K562 (cell line): ENCODE data around the gene APLNR. TPM values are rescaled to one million over a fixed set of nuclear protein-coding genes. Genes with fewer than 3 reads are reported as not detected.

Experiments used
- REST ChIP-seq, 2 experiments: fragments of 450-650 bp; formaldehyde crosslinking in 1 of 2; IDR thresholded peaks; 2 replicates each; pipeline versions ENCODE4 v1.4.0 to v1.6.1; 2014 to 2020; ENCODE audit warnings: mild to moderate bottlenecking in 2 of 2, borderline replicate concordance in 1 of 2, low read depth in 1 of 2
- polyA plus RNA-seq, 8 experiments: library from polyadenylated mRNA; depleted of rRNA in 4 of 8; stranded (reverse) in 5 of 8; unstranded in 3 of 8; fragments of >200 nt; fragmentation: Nextera tagmentation in 2 of 8; fragmentation: Illumina TruSeq in 1 of 8; extraction: Ambion mirVana in 2 of 8; extraction: Trizol in 1 of 8; gene quantifications; 2 replicates each; pipeline versions ENCODE4 v1.2.1 to v1.2.3, GENCODE V29; 2011 to 2014; ENCODE audit warnings: inconsistent platforms in 1 of 8, missing spikeins in 1 of 8
- total RNA-seq, 7 experiments: library from RNA; depleted of rRNA in 6 of 7; stranded (reverse); fragments of >200 nt in 6 of 7; fragmentation: Illumina TruSeq in 2 of 7; extraction: Trizol in 2 of 7; gene quantifications; 2 replicates each; pipeline versions ENCODE4 v1.2.1 to v1.2.3, GENCODE V29; 2011 to 2021; ENCODE audit warnings: low replicate concordance in 1 of 7

APLNR gene
- total and polyA plus RNA-seq, 9 of the 15 experiments (the other 6 are each of a cell fraction or from before 2014, with no cell fraction given), result 0.15 to 2.0 (median 0.65) TPM

- no peak for TF ChIP-seq REST (IDR thresholded peaks at IDR 0.05; ENCODE audit: borderline replicate concordance)
- TF ChIP-seq REST (CRISPR knock-in tag; IDR thresholded peaks at IDR 0.05; ENCODE audit: low read depth), result no peak
- TF ChIP-seq, all 486 proteins: peak for 1
These were observed 46.5 kb downstream of the APLNR start (continued) for GRCh38 chr11:57190548-57190947.

Other genes starting within 250 kb of the APLNR start
Only the 7 nearest of the 9 such genes appear.
- not detected in 2 replicates for gene LRRC55, start 55.3 kb downstream of the APLNR start, total RNA-seq (2014; rRNA removed)
- not detected in 2 replicates for gene LRRC55, start 55.3 kb downstream of the APLNR start, total RNA-seq (2014; rRNA removed; fragmentation: Illumina TruSeq; extraction: Trizol)
- not detected in 2 replicates for gene LRRC55, start 55.3 kb downstream of the APLNR start, total RNA-seq (2015; rRNA removed; fragmentation: Illumina TruSeq; extraction: Trizol)
- not detected in 2 replicates for gene LRRC55, start 55.3 kb downstream of the APLNR start, total RNA-seq (2021)
- not detected in 2 replicates for gene LRRC55, start 55.3 kb downstream of the APLNR start, polyA plus RNA-seq (2011; rRNA removed)
- not detected in 2 replicates for gene LRRC55, start 55.3 kb downstream of the APLNR start, polyA plus RNA-seq (2014; fragmentation: Illumina TruSeq; extraction: Trizol)
- not detected for gene LRRC55, start 55.3 kb downstream of the APLNR start, polyA plus RNA-seq (2014; fragmentation: Nextera tagmentation; extraction: Ambion mirVana)
- not detected in 2 replicates for gene LRRC55, start 55.3 kb downstream of the APLNR start, polyA plus RNA-seq (2014; rRNA removed)
- 16.2 and 20.2 TPM in 2 replicates for gene TNKS1BP1, start 87.7 kb upstream of the APLNR start, total RNA-seq (2014; rRNA removed)
- 10.9 and 11.2 TPM in 2 replicates for gene TNKS1BP1, start 87.7 kb upstream of the APLNR start, total RNA-seq (2014; rRNA removed; fragmentation: Illumina TruSeq; extraction: Trizol)
- 8.0 and 10.3 TPM in 2 replicates for gene TNKS1BP1, start 87.7 kb upstream of the APLNR start, total RNA-seq (2015; rRNA removed; fragmentation: Illumina TruSeq; extraction: Trizol)
- 35.0 and 47.2 TPM in 2 replicates for gene TNKS1BP1, start 87.7 kb upstream of the APLNR start, total RNA-seq (2021)
- 7.3 and 14.1 TPM in 2 replicates for gene TNKS1BP1, start 87.7 kb upstream of the APLNR start, polyA plus RNA-seq (2011; rRNA removed)
- 29.9 and 31.4 TPM in 2 replicates for gene TNKS1BP1, start 87.7 kb upstream of the APLNR start, polyA plus RNA-seq (2014; fragmentation: Illumina TruSeq; extraction: Trizol)
- 1 to 10 TPM; 1.1 to 1.2 TPM for gene TNKS1BP1, start 87.7 kb upstream of the APLNR start, polyA plus RNA-seq (2014; fragmentation: Nextera tagmentation; extraction: Ambion mirVana)
- 19.5 and 23.8 TPM in 2 replicates for gene TNKS1BP1, start 87.7 kb upstream of the APLNR start, polyA plus RNA-seq (2014; rRNA removed)
- gene SSRP1, start 98.6 kb upstream of the APLNR start, total RNA-seq (2014; rRNA removed), result 257 and 316 TPM in 2 replicates
- 216 and 243 TPM in 2 replicates for gene SSRP1, start 98.6 kb upstream of the APLNR start, total RNA-seq (2014; rRNA removed; fragmentation: Illumina TruSeq; extraction: Trizol)
- 259 and 269 TPM in 2 replicates for gene SSRP1, start 98.6 kb upstream of the APLNR start, total RNA-seq (2015; rRNA removed; fragmentation: Illumina TruSeq; extraction: Trizol)
- gene SSRP1, start 98.6 kb upstream of the APLNR start, total RNA-seq (2021), result 224 and 245 TPM in 2 replicates
- gene SSRP1, start 98.6 kb upstream of the APLNR start, polyA plus RNA-seq (2011; rRNA removed), result 232 and 251 TPM in 2 replicates
- 314 and 416 TPM in 2 replicates for gene SSRP1, start 98.6 kb upstream of the APLNR start, polyA plus RNA-seq (2014; fragmentation: Illumina TruSeq; extraction: Trizol)
- 10 to 100 TPM; 91.1 to 96.0 TPM for gene SSRP1, start 98.6 kb upstream of the APLNR start, polyA plus RNA-seq (2014; fragmentation: Nextera tagmentation; extraction: Ambion mirVana)
- gene SSRP1, start 98.6 kb upstream of the APLNR start, polyA plus RNA-seq (2014; rRNA removed), result 224 and 238 TPM in 2 replicates
- not detected in 2 replicates for gene P2RX3, start 101.1 kb upstream of the APLNR start, total RNA-seq (2014; rRNA removed)
- gene P2RX3, start 101.1 kb upstream of the APLNR start, total RNA-seq (2014; rRNA removed; fragmentation: Illumina TruSeq; extraction: Trizol), result not detected in 2 replicates
- not detected in 2 replicates for gene P2RX3, start 101.1 kb upstream of the APLNR start, total RNA-seq (2015; rRNA removed; fragmentation: Illumina TruSeq; extraction: Trizol)
- gene P2RX3, start 101.1 kb upstream of the APLNR start, total RNA-seq (2021), result not detected in 2 replicates
- gene P2RX3, start 101.1 kb upstream of the APLNR start, polyA plus RNA-seq (2011; rRNA removed), result not detected in 2 replicates
- not detected in 2 replicates for gene P2RX3, start 101.1 kb upstream of the APLNR start, polyA plus RNA-seq (2014; fragmentation: Illumina TruSeq; extraction: Trizol)
- not detected for gene P2RX3, start 101.1 kb upstream of the APLNR start, polyA plus RNA-seq (2014; fragmentation: Nextera tagmentation; extraction: Ambion mirVana)
- gene P2RX3, start 101.1 kb upstream of the APLNR start, polyA plus RNA-seq (2014; rRNA removed), result not detected in 2 replicates
- not detected in 2 replicates for gene PRG3, start 143.9 kb upstream of the APLNR start, total RNA-seq (2014; rRNA removed)
- gene PRG3, start 143.9 kb upstream of the APLNR start, total RNA-seq (2014; rRNA removed; fragmentation: Illumina TruSeq; extraction: Trizol), result not detected in 2 replicates
- gene PRG3, start 143.9 kb upstream of the APLNR start, total RNA-seq (2015; rRNA removed; fragmentation: Illumina TruSeq; extraction: Trizol), result 0.18 TPM in 1 of 2 replicates, not detected in the other
- not detected in 2 replicates for gene PRG3, start 143.9 kb upstream of the APLNR start, total RNA-seq (2021)
- gene PRG3, start 143.9 kb upstream of the APLNR start, polyA plus RNA-seq (2011; rRNA removed), result not detected in 2 replicates
- gene PRG3, start 143.9 kb upstream of the APLNR start, polyA plus RNA-seq (2014; fragmentation: Illumina TruSeq; extraction: Trizol), result not detected in 2 replicates
- gene PRG3, start 143.9 kb upstream of the APLNR start, polyA plus RNA-seq (2014; fragmentation: Nextera tagmentation; extraction: Ambion mirVana), result under 1 TPM; 0.38 to 0.55 TPM
- gene PRG3, start 143.9 kb upstream of the APLNR start, polyA plus RNA-seq (2014; rRNA removed), result not detected in 2 replicates
- 18.5 and 33.0 TPM in 2 replicates for gene PRG2, start 153.4 kb upstream of the APLNR start, total RNA-seq (2014; rRNA removed)
- gene PRG2, start 153.4 kb upstream of the APLNR start, total RNA-seq (2014; rRNA removed; fragmentation: Illumina TruSeq; extraction: Trizol), result 23.6 and 29.8 TPM in 2 replicates
- gene PRG2, start 153.4 kb upstream of the APLNR start, total RNA-seq (2015; rRNA removed; fragmentation: Illumina TruSeq; extraction: Trizol), result 44.8 and 50.1 TPM in 2 replicates
- 16.4 and 30.5 TPM in 2 replicates for gene PRG2, start 153.4 kb upstream of the APLNR start, total RNA-seq (2021)
- gene PRG2, start 153.4 kb upstream of the APLNR start, polyA plus RNA-seq (2011; rRNA removed), result 1.8 and 7.2 TPM in 2 replicates
- gene PRG2, start 153.4 kb upstream of the APLNR start, polyA plus RNA-seq (2014; fragmentation: Illumina TruSeq; extraction: Trizol), result 23.3 and 24.4 TPM in 2 replicates
- 10 to 100 TPM; 42.9 to 78.0 TPM for gene PRG2, start 153.4 kb upstream of the APLNR start, polyA plus RNA-seq (2014; fragmentation: Nextera tagmentation; extraction: Ambion mirVana)
- gene PRG2, start 153.4 kb upstream of the APLNR start, polyA plus RNA-seq (2014; rRNA removed), result 26.6 and 31.8 TPM in 2 replicates
- 98.9 and 141 TPM in 2 replicates for gene SLC43A3, start 189.9 kb upstream of the APLNR start, total RNA-seq (2014; rRNA removed)
- 120 and 132 TPM in 2 replicates for gene SLC43A3, start 189.9 kb upstream of the APLNR start, total RNA-seq (2014; rRNA removed; fragmentation: Illumina TruSeq; extraction: Trizol)
- 135 and 143 TPM in 2 replicates for gene SLC43A3, start 189.9 kb upstream of the APLNR start, total RNA-seq (2015; rRNA removed; fragmentation: Illumina TruSeq; extraction: Trizol)
- gene SLC43A3, start 189.9 kb upstream of the APLNR start, total RNA-seq (2021), result 254 and 257 TPM in 2 replicates
- 141 and 235 TPM in 2 replicates for gene SLC43A3, start 189.9 kb upstream of the APLNR start, polyA plus RNA-seq (2011; rRNA removed)
- 244 and 281 TPM in 2 replicates for gene SLC43A3, start 189.9 kb upstream of the APLNR start, polyA plus RNA-seq (2014; fragmentation: Illumina TruSeq; extraction: Trizol)
- 100 to 1,000 TPM in 1 of 2 experiments, 10 to 100 TPM in 1; 63.7 to 216 TPM for gene SLC43A3, start 189.9 kb upstream of the APLNR start, polyA plus RNA-seq (2014; fragmentation: Nextera tagmentation; extraction: Ambion mirVana)
- 139 and 160 TPM in 2 replicates for gene SLC43A3, start 189.9 kb upstream of the APLNR start, polyA plus RNA-seq (2014; rRNA removed)